Spinal cord (tissue), 4 donors: ENCODE results near the gene PRPF38A. TPM values are rescaled to one million over a fixed set of nuclear protein-coding genes. Genes with fewer than 3 reads are reported as not detected.

Source experiments
- polyA plus RNA-seq, 2 donors: library from polyadenylated mRNA; unstranded; fragments of 120-200 nt; gene quantifications; one replicate each; pipeline ENCODE4 v1.2.1, GENCODE V29; 2013; ENCODE audit not compliant: insufficient read length in 2 of 2
- total RNA-seq, 2 donors: library from RNA; depleted of rRNA in 1 of 2; stranded (reverse); fragments of 120-200 nt in 1 of 2; fragments of >200 nt in 1 of 2; gene quantifications; one replicate each; pipeline versions ENCODE4 v1.2.3 to v1.2.4, GENCODE V29; 2013 to 2014

PRPF38A gene
- total and polyA plus RNA-seq, 4 donors = 20.3 to 67.8 (median 46.9) TPM

Other genes starting within 250 kb of the PRPF38A start
- 10 to 100 TPM in 1 of 2 donors, 1 to 10 TPM in 1; 9.2 to 25.3 TPM for gene CC2D1B, start 38.4 kb upstream of the PRPF38A start, total RNA-seq
- 10 to 100 TPM; 24.8 to 26.0 TPM for gene CC2D1B, start 38.4 kb upstream of the PRPF38A start, polyA plus RNA-seq
- 1 to 10 TPM; 2.5 to 3.2 TPM for gene ORC1, start 179 bp upstream of the PRPF38A start, total RNA-seq
- 1 to 10 TPM; 2.5 to 2.7 TPM for gene ORC1, start 179 bp upstream of the PRPF38A start, polyA plus RNA-seq
- 10 to 100 TPM; 76.5 to 92.5 TPM for gene TUT4, start 148.5 kb downstream of the PRPF38A start, total RNA-seq
- 10 to 100 TPM; 59.8 to 99.8 TPM for gene TUT4, start 148.5 kb downstream of the PRPF38A start, polyA plus RNA-seq
- 10 to 100 TPM; 48.3 to 85.6 TPM for gene GPX7, start 197.8 kb downstream of the PRPF38A start, total RNA-seq
- 10 to 100 TPM; 32.4 to 38.1 TPM for gene GPX7, start 197.8 kb downstream of the PRPF38A start, polyA plus RNA-seq
- 1 to 10 TPM in 1 of 2 donors, under 1 TPM in 1; 0.30 to 1.1 TPM for gene SHISAL2A, start 228.6 kb downstream of the PRPF38A start, total RNA-seq
- gene SHISAL2A, start 228.6 kb downstream of the PRPF38A start, polyA plus RNA-seq = 1 to 10 TPM; 1.9 to 2.1 TPM